ENCODE results near the gene ITGB3.
"Not testable (repeated sequence)": the region's sequence is repeated elsewhere in the genome, so short reads cannot be mapped to it uniquely, and the experiment has no call there.

The ITGB3 gene

GRCh38 chr17:47244697-47245096, 8.9 kb upstream of the ITGB3 start:
- no peak for DNase-seq (ENCODE audit: low spot score)

GRCh38 chr17:47246120-47246519, 7.5 kb upstream of the ITGB3 start:
- no peak for DNase-seq (ENCODE audit: low spot score)

GRCh38 chr17:47250855-47251254, 2.8 kb upstream of the ITGB3 start:
- DNase-seq (ENCODE audit: low spot score), result no peak

- no peak for DNase-seq (ENCODE audit: low spot score)
Measured at GRCh38 chr17:47251421-47251940, 2.1 kb upstream of the ITGB3 start.

- no peak for DNase-seq (ENCODE audit: low spot score)
Measured at GRCh38 chr17:47252209-47252608, 1.4 kb upstream of the ITGB3 start.

- peak; percentile 17 for DNase-seq (ENCODE audit: low spot score)
Measured at GRCh38 chr17:47252766-47253512, 688 bp upstream of the ITGB3 start.

- peak; percentile 43 for DNase-seq (ENCODE audit: low spot score)
Measured at GRCh38 chr17:47254403-47254943, 846 bp downstream of the ITGB3 start.

GRCh38 chr17:47257651-47258339, 4.2 kb downstream of the ITGB3 start:
- peak; percentile 95 for DNase-seq (ENCODE audit: low spot score)

GRCh38 chr17:47262586-47262985, 9.0 kb downstream of the ITGB3 start:
- no peak for DNase-seq (ENCODE audit: low spot score)

GRCh38 chr17:47264166-47264565, 10.5 kb downstream of the ITGB3 start:
- no peak for DNase-seq (ENCODE audit: low spot score)

GRCh38 chr17:47265983-47266541, 12.4 kb downstream of the ITGB3 start:
- DNase-seq (ENCODE audit: low spot score), result peak; percentile 91

- DNase-seq (ENCODE audit: low spot score), result peak; percentile 75
Measured at GRCh38 chr17:47266782-47267181, 13.2 kb downstream of the ITGB3 start.

GRCh38 chr17:47267354-47267828, 13.8 kb downstream of the ITGB3 start:
- peak; percentile 99 for DNase-seq (ENCODE audit: low spot score)

- not testable (repeated sequence) for DNase-seq (ENCODE audit: low spot score)
Measured at GRCh38 chr17:47268964-47269363, 15.3 kb downstream of the ITGB3 start.

- DNase-seq (ENCODE audit: low spot score), result not testable (repeated sequence)
Measured at GRCh38 chr17:47269561-47270280, 16.1 kb downstream of the ITGB3 start.

GRCh38 chr17:47270946-47271705, 17.5 kb downstream of the ITGB3 start:
- peak; percentile 91 for DNase-seq (ENCODE audit: low spot score)

GRCh38 chr17:47272491-47272890, 18.9 kb downstream of the ITGB3 start:
- no peak for DNase-seq (ENCODE audit: low spot score)

GRCh38 chr17:47273245-47273644, 19.6 kb downstream of the ITGB3 start:
- peak; percentile 54 for DNase-seq (ENCODE audit: low spot score)

GRCh38 chr17:47274319-47275069, 20.9 kb downstream of the ITGB3 start:
- no peak for DNase-seq (ENCODE audit: low spot score)

GRCh38 chr17:47275245-47275984, 21.8 kb downstream of the ITGB3 start:
- DNase-seq (ENCODE audit: low spot score), result peak; percentile 98

Data from kidney tubule cell (primary cell).